Lung (tissue), 12 donors: ENCODE data around the gene C2orf80. TPM values are rescaled to one million over a fixed set of nuclear protein-coding genes. Genes with fewer than 3 reads are reported as not detected.

Experiments used
- ATAC-seq: fragments of 200-7000 bp; cut with Tn5 transposase; one replicate; pipeline ENCODE4 v1.9.1; 2020; ENCODE audit warnings: moderate number of reproducible peaks; ENCODE audit not compliant: insufficient read depth, low FRiP score
- DNase-seq, 3 donors: peaks; one replicate each; pipeline ENCODE4 v3.0.0-alpha.2; 2013 to 2017
- H3K27ac ChIP-seq, 2 donors: one replicate each; pipeline ENCODE4 v1.5.1; 2013; ENCODE audit warnings: mild to moderate bottlenecking in 2 of 2, moderate library complexity in 2 of 2, control low read depth in 1 of 2, inconsistent platforms in 1 of 2, low read depth in 1 of 2, low read length in 1 of 2
- H3K27me3 ChIP-seq, 3 donors: one replicate each; pipeline ENCODE4 v1.5.1; 2013; ENCODE audit warnings: low read length in 2 of 3; ENCODE audit not compliant: control insufficient read depth in 3 of 3, insufficient read depth in 3 of 3
- H3K36me3 ChIP-seq, 4 donors: one replicate each; pipeline ENCODE4 v1.5.1; 2013; ENCODE audit warnings: low read length in 4 of 4, mild to moderate bottlenecking in 1 of 4, moderate library complexity in 1 of 4; ENCODE audit not compliant: control insufficient read depth in 4 of 4, insufficient read depth in 4 of 4
- H3K4me1 ChIP-seq, 5 donors: one replicate each; pipeline ENCODE4 v1.5.1; 2013; ENCODE audit warnings: low read length in 5 of 5, mild to moderate bottlenecking in 2 of 5, moderate library complexity in 1 of 5; ENCODE audit not compliant: control insufficient read depth in 5 of 5, insufficient read depth in 5 of 5
- H3K4me3 ChIP-seq: one replicate; pipeline ENCODE4 v1.5.1; 2013; ENCODE audit warnings: mild to moderate bottlenecking, control low read depth, moderate library complexity
- H3K9ac ChIP-seq, 2 donors: one replicate each; pipeline ENCODE4 v1.5.1; 2013; ENCODE audit warnings: low read length in 2 of 2, control low read depth in 1 of 2; ENCODE audit not compliant: insufficient read depth in 1 of 2
- H3K9me3 ChIP-seq, 4 donors: one replicate each; pipeline ENCODE4 v1.5.1; 2013; ENCODE audit warnings: low read length in 3 of 4, mild to moderate bottlenecking in 1 of 4, moderate library complexity in 1 of 4; ENCODE audit not compliant: control insufficient read depth in 4 of 4, insufficient read depth in 3 of 4
- WGBS, 2 donors: extraction: QIAGEN DNeasy Blood & Tissue Kit; methylation state at CpG; one replicate each; pipeline ENCODE4 v1.1.7; 2013; 5-methylcytosine and 5-hydroxymethylcytosine counted together
- polyA plus RNA-seq, 2 donors: library from polyadenylated mRNA; stranded (reverse); fragments of 200-250 nt; gene quantifications; one replicate each; pipeline ENCODE4 v1.2.1, GENCODE V29; 2013
- total RNA-seq, 2 donors: library from RNA; depleted of rRNA in 1 of 2; stranded (reverse); fragments of >200 nt in 1 of 2; gene quantifications; one replicate each; pipeline ENCODE4 v1.2.1, GENCODE V29; 2014 to 2021
- TF ChIP-seq, protein P1 (sequence below): IDR thresholded peaks from 2 replicates; pipeline ENCODE4 v1.5.1; 2012; ENCODE audit warnings: mild to moderate bottlenecking; ENCODE audit errors: control extremely low read depth, extremely low read depth
- donor health status: control.
- donor health status: control.
- donor health status: Bipolar disorder and iron deficiency.
- donor health status: healthy.
- donor health status: DM: yes; HTN: yes; CAD: no.

Gene C2orf80
- total and polyA plus RNA-seq, 4 donors = 0.18 to 0.25 TPM; not detected in 2

- TF ChIP-seq, protein P1, sequence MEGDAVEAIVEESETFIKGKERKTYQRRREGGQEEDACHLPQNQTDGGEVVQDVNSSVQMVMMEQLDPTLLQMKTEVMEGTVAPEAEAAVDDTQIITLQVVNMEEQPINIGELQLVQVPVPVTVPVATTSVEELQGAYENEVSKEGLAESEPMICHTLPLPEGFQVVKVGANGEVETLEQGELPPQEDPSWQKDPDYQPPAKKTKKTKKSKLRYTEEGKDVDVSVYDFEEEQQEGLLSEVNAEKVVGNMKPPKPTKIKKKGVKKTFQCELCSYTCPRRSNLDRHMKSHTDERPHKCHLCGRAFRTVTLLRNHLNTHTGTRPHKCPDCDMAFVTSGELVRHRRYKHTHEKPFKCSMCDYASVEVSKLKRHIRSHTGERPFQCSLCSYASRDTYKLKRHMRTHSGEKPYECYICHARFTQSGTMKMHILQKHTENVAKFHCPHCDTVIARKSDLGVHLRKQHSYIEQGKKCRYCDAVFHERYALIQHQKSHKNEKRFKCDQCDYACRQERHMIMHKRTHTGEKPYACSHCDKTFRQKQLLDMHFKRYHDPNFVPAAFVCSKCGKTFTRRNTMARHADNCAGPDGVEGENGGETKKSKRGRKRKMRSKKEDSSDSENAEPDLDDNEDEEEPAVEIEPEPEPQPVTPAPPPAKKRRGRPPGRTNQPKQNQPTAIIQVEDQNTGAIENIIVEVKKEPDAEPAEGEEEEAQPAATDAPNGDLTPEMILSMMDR = no peak
- Histone ChIP-seq H3K27me3 (peaks cover 0 to 12% (median 3%) of the 10 kb centered on the region in 3 donors), H3K9me3 (no peaks in the 10 kb centered on the region), H3K36me3 (no peaks in the 10 kb centered on the region), H3K27ac (no peak overlapping the region), H3K9ac (no peak overlapping the region), H3K4me1 (peaks cover 0 to 5% (median 0%) of the 10 kb centered on the region in 5 donors), H3K4me3 (no peak overlapping the region)
- DNase-seq (no peak), ATAC-seq (no peak)
- whole genome bisulfite sequencing, 2 donors = 87 to 88% methylated on average over 5 of the region's 5 CpGs
These were observed 591 bp downstream of the C2orf80 start for GRCh38 chr2:208189069-208189809.

DNA sequence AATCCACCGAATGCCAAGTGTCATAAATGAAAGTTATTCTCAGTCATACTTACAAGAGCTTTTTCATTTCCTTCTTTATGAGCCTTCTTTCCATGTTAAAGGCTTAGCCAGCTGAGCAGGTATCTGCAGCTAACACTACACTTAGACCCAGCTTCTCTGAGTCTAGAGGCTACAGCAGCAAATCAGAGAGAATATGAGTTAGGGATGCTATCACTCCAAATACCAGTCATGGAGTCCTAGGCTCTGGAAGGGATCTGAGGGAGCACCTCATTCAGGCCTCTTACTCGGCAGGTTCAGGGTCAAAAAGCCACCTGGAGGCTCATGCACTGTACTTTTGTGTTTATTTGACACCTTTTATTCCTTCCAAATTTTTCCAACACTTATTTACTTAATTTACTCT is 2.9 kb downstream of the C2orf80 start:
- no peak for ATAC-seq
- Histone ChIP-seq H3K4me3 (no peak overlapping the region), H3K27me3 (peaks cover 0 to 13% (median 7%) of the 10 kb centered on the region in 3 donors), H3K27ac (no peak overlapping the region), H3K9ac (no peak overlapping the region), H3K9me3 (no peaks in the 10 kb centered on the region), H3K4me1 (peaks cover 0 to 8% (median 0%) of the 10 kb centered on the region in 5 donors), H3K36me3 (no peaks in the 10 kb centered on the region)
- WGBS, 2 donors = 83 to 84% methylated on average over 2 of the region's 2 CpGs
- no peak for DNase-seq
- TF ChIP-seq, protein P1 = no peak

DNA sequence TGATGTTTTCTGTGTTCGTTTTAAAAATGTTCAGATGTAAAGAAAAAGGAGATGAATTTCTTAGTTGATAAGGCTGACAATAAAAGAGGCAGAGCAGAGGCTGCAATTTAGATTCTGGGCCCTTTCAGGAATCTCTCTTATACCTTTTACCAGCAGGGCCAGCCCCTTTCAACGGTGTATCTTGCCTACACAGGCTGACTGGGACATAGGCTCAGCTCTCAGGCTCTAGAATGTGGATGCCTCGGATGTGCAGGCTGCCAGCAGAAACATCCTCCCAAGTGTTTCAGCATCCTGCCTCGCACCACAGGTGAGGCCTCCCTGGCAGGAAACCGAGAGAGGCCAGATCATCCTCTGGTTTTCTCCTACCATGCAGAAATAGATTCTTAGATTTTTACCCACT is 3.4 kb downstream of the C2orf80 start:
- no peak for DNase-seq
- peaks cover 0 to 8% (median 0%) of the 10 kb centered on the region in 5 donors for H3K4me1 ChIP-seq
- no peaks in the 10 kb centered on the region for H3K36me3 ChIP-seq
- ATAC-seq = no peak
- TF ChIP-seq, protein P1 = no peak
- no peak overlapping the region for H3K27ac ChIP-seq
- no peak overlapping the region for H3K4me3 ChIP-seq
- no peaks in the 10 kb centered on the region for H3K9me3 ChIP-seq
- H3K27me3 ChIP-seq = peaks cover 0 to 13% (median 7%) of the 10 kb centered on the region in 3 donors
- no peak overlapping the region for H3K9ac ChIP-seq
- WGBS, 2 donors = 62 to 71% methylated on average over 5 of the region's 5 CpGs
